Hindlimb muscle (tissue), 1 donor: ENCODE measurements around the gene MAP4. TPM values are rescaled to one million over a fixed set of nuclear protein-coding genes. Genes with fewer than 3 reads are reported as not detected.

ENCODE experiments used
- DNase-seq: peaks from one replicate; pipeline ENCODE4 v3.0.0-alpha.2; 2013
- polyA plus RNA-seq: library from polyadenylated mRNA; unstranded; fragments of 120-200 nt; gene quantifications from one replicate; pipeline ENCODE4 v1.2.1, GENCODE V29; 2013; ENCODE audit not compliant: insufficient read length

MAP4 gene
- polyA plus RNA-seq, 1 donor, result 358 TPM

GRCh38 chr3:47964740-47965139 is 51.5 kb downstream of the MAP4 start:
- DNase-seq, result no peak

DNA sequence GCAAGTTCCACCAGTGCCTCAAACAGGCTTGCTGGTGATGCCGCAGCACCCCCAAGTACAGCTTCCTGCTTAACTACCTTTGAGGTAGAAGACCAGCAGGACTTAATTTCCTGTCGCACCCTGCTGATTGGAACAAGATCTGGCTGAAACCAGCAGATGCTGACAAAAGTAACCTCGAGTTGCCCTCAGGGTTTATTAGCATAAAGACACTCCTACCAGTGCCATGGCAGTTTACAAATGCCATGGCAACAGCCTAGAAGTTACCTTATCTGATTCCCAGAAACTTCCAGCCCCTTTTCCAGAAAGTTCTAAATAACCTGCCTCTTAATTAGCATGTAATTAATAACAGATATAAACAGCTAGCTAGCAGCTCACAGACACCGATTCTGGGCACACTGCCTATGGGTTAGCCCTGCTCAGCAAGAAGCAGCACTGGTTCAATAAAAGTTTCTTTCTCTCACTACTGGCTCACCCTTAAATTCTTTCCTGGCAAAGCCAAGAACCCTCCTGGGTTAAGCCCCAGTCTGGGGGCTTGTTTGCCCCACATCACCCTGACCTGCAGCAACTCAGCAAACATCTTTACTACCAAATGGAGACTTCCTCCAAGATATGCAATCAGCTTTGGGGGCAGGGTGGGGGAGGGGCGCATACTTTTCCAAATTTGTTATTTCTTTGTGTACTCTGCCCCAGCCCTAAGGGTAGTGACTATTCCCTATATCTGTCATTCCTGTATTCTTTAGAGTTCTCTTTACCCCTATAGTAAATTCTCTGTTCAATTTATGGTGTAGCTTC is 54.2 kb downstream of the MAP4 start:
- no peak for DNase-seq

DNA sequence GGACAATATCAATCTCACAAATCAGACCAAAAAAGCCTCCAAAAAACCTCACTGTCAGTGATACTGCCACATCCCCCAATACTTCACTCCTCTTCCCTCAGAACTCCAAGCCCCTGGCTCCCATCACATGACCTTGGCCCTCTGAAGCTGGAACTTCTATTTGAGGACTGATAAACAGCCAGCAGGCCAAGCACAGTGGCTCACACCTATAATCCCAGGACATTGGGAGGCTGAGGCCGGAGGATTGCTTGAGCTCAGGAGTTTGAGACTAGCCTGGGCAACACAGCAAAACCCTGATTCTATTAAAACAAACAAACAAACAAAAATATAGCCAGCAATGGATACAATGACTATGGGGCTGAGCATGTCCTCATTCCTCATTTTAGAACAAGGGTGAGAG is 55.2 kb downstream of the MAP4 start:
- DNase-seq, result no peak

DNA sequence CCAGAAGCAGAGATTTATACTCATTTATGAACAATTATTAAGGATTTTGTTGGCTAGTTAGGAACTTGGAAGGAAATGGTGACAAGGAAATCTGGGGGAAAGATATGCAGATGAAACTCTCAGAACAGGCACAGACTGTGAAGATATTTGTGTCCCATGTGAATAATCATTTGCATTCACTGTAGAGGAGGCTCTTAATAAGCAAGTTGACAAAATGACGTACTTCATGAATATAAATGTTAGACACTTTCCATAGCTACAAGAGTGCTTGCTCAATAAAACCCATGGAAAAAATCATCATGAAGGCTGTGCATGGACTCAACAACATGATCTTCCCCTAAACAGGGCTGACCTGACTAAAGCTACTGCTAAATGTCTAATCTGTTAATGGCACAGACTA is 59.7 kb downstream of the MAP4 start:
- DNase-seq, result no peak

DNA sequence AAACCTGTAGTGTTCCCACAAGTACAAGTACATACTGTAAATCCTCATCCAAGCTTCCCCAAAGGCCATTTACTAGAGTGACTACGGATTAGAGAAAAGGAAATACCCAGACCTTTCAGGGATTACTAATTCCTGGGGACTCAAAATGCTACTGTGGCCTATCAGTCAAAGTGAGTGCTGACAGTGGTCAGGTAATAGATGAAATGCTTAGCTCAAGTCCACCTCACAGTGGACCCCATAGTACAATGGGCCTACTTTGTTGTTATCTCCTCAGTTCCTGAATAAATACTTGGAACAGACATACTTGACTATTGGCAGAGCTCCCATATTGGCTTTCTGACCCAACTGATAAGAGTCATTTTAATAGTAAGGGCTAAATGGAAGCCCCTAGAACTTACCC is 61.6 kb downstream of the MAP4 start:
- no peak for DNase-seq

GRCh38 chr3:47950453-47951169 is 65.6 kb downstream of the MAP4 start:
- DNase-seq, result peak; percentile 12

DNA sequence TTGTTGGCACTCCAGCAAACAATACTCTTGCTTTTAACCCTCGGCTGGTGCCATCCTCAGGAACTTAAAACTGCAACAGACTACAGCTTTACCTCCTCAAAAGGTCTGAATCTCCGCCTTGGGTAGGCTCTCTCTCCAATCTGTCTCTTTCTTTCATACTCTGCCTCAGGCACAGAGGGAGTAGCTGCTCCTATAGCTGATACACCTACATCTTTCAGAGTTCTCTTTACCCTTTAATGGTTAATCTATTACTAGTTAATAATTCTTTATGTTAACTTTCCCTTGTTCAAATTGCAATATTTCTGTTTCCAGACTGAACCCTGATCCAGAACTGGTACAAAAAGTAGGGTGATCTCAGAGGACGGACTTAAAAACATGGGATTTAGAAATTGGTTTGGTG is 66.2 kb downstream of the MAP4 start:
- no peak for DNase-seq

GRCh38 chr3:47940232-47940631 is 76.0 kb downstream of the MAP4 start:
- no peak for DNase-seq

DNA sequence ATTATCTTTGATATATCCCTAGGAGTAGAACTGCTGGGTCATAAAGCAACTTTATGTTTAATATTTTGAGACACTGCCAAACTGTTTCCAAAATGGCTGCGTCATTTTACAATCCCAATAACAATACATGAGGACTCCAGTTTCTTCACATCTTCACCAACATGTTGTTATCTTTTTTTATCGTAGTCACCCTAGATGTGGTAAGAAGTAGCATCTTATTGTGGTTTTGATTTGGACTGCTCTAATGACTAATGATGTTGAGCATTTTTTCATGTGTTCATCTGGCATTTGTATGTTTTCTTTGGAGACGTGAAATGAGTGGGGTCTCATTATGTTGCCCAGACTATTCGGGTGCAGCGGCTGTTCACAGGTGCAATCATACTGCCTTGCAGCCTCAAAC is 83.8 kb downstream of the MAP4 start:
- no peak for DNase-seq

DNA sequence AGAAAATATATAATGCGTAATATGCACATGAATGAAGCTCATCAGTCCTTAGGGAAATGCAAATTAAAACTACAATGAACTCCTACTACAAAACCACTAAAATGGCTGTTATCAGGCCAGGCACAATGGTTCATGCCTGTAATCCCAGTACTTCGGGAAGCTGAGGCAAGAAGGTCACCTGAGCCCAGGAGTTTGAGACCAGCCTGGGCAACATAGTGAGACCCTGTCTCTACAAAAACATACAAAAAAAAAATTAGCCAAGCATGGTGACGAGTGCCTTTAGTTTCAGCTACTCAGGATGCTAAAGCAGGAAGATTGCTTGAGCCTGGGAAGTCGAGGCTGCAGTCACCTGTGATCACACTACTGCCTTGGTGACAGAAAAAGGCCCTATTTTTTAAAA is 85.2 kb downstream of the MAP4 start:
- DNase-seq, result no peak

DNA sequence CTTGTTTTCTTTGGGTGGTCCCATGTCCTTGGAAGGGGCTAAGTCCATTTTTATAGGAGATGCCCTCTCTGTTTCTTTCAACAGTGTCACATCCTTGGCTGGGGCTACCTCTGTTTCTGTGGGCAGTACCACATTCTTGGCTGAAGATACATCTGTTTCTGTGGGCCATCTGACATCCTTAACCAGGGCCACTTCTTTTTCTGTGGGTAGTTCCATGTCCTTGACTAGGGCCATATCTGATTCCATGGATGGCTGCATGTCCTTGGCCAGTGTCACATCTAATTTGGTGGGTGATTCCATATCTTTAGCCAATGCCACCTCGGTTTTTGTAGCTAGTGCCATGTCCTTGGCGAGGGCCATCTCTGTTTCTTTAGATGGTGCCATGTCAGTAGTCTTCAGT is 99.5 kb downstream of the MAP4 start:
- DNase-seq, result no peak

DNA sequence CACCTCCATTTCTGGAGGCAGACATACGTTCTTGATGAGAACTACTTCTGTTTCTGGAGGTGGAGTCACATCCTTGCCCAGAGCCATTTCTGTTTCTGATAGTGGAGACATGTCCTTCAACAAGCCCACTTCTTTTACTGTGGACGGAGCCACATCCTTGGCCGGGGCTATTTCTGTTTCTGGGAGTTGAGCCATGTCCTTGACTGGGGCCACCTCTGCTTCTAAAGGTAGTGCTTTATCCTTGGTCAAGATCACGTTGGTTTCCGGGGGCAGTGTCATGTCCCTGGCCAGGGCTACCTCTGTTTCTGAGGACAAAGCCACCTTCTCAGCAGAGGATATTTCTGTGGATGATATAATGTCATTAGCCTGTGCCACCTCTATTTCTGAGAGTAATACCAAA is 100.0 kb downstream of the MAP4 start:
- DNase-seq, result no peak

DNA sequence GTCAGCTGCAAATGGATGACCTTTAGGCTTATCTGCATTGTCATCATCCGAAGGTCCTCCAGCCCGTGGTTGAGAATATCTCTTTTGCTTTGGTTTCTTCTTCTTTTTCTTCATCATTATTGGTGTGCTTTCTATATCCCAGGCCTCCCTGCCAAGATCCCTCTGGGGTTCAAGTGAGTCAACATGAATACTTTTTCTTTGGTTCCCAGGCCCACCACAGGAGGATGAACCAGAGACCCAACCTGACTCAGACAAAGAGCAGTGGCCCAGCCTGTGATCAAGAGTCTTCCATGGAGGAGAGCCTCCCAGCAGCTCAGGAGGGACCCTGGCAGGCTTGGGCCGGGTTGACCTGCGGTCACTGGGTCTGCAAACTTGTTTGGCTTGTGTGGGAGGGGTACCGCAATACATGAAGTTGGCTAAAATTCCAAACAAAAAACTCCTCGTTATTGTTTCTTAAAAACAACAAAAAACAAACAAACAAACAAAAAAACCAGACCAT is 104.2 kb downstream of the MAP4 start:
- DNase-seq, result no peak

- no peak for DNase-seq
Measured at GRCh38 chr3:47910777-47911440, 105.3 kb downstream of the MAP4 start.

DNA sequence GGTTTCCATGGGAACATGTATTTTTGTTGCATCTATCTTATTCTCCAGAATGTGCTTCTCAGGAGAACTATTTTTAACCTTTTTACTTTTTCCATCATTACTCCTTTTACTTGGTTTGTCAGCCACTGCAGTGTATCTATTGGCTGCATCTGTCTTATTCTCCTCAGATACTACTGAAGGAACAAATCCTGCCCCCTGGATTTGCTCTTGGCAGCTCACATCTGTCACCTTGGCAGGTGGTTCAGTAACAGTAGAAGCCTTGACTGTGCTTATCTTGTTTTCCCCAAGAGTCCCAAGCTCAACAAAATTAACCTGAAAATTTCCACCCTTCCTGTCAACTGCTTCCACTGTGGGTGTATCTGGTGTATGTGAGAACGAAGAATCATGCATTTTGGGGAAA is 106.0 kb downstream of the MAP4 start:
- no peak for DNase-seq

- no peak for DNase-seq
Measured at GRCh38 chr3:47909607-47910006, 106.6 kb downstream of the MAP4 start.

DNA sequence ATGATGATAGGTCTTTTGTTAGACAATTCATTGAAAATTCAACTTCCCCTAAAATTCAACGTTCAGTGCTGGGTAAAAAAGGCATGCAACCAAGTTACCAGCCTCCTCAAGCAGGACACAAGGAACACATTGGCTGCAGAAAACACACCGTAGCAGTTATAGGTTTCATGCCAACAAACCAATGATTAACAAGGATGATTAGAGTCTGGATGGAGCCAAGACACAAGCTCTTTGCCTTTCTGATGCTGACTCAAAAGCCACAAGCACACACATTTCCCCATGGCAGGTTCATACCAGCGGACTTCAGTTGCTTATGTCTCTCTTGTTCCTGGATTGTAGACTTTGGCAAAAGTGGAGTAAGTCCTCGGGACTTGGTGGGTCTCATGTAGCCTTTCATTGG is 107.5 kb downstream of the MAP4 start:
- DNase-seq, result no peak

DNA sequence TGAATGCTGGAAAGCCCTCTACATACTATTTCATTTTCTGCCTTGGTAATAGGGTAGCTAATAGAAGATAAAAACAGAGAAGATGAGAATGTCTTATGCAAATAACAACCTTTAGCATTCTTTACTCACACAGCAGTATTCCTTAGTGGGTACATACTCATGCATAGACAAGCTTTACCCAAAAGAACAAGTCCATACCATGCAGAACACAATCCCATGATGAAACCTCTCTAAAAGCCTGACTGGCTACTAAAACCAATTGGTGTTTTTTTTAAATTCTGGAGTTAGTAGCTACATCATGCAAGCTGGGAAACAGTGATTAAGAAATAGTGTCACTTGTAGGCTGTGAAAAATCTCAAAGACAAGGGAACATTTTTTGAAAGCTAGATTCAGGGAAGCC is 108.4 kb downstream of the MAP4 start:
- DNase-seq, result no peak

DNA sequence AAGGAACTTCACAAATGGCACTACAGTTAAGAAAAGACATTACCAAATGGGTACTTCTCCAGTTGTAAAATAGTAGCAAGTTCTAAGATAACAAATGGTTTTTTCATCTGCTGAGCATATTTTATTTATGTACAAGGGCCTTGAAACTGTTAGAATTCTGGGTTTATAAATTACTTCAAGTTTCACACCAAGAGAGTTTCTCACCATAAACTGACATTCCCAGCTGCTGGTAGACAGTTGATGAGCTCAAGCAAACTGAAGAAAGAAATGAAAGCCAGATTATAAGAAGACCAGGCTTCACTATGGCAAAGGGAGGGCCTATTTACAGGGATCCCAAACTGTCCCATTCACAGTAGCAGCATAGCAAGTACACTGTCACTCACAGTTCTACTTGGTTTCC is 113.5 kb downstream of the MAP4 start:
- no peak for DNase-seq

GRCh38 chr3:47901280-47901833 is 114.9 kb downstream of the MAP4 start:
- no peak for DNase-seq

- DNase-seq, result no peak
Measured at GRCh38 chr3:47899495-47900108, 116.6 kb downstream of the MAP4 start.

DNA sequence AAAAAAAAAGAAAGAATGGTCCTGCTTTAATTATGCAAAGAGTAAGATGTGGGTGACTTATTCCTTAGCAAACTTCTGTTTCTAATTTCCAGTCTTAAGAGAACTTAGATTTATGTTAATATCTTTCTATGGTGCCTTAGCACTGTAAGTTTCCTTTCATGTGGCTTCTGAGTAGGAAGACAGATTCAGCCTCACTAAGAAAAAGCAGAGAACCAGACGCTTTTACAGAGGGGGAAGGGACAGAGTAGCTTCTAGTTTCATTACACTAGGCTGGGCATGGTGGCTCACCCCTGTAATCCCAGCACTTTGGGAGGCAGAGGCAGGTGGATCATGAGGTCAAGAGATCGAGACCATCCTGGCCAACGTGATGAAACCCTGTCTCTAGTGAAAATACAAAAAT is 118.3 kb downstream of the MAP4 start:
- DNase-seq, result no peak

- no peak for DNase-seq
Measured at GRCh38 chr3:47896736-47897135, 119.5 kb downstream of the MAP4 start.
